IMR-90 (cell line): ENCODE measurements around the gene PDLIM1. TPM values are rescaled to one million over a fixed set of nuclear protein-coding genes. Genes with fewer than 3 reads are reported as not detected.

ENCODE experiments used
- ATAC-seq: fragments of 200-7000 bp; cut with Tn5 transposase; 2 replicates; pipeline ENCODE4 v1.9.1; 2020; ENCODE audit warnings: low read depth, mild to moderate bottlenecking, moderate library complexity
- BruUV-seq: library from RNA; stranded (reverse); fragments of 400-500 nt; replicated peaks from 2 replicates; lab custom pipeline; 2021; lab: Mats Ljungman, UMichigan
- CTCF ChIA-PET: fragments of 300-600 bp; formaldehyde crosslinking; extraction: SDS; loops from one replicate; lab custom pipeline; 2021; ENCODE audit warnings: antibody characterized with exemption; lab: Yijun Ruan, JAX
- POLR2A ChIA-PET: fragments of 300-600 bp; sonication (Branson Sonifier 250); formaldehyde crosslinking; loops from one replicate; lab custom pipeline; 2022; ENCODE audit warnings: antibody characterized with exemption; ENCODE audit not compliant: unreplicated experiment; lab: Charles Lee
- DNase-seq: peaks from one replicate; pipeline ENCODE4 v3.0.0; 2013
- H2AFZ ChIP-seq: replicated peaks from 2 replicates; pipeline ENCODE3; 2013; ENCODE audit warnings: low read length, mild to moderate bottlenecking; ENCODE audit not compliant: poor library complexity
- H2AK5ac ChIP-seq: 2 replicates; pipeline ENCODE4 v1.6.1; 2013; ENCODE audit warnings: low read depth, low read length, inconsistent platforms
- H2AK9ac ChIP-seq: replicated peaks from 2 replicates; pipeline ENCODE3; 2013; ENCODE audit warnings: mild to moderate bottlenecking, low read depth, low read length, moderate library complexity; ENCODE audit not compliant: poor library complexity
- H2BK120ac ChIP-seq: 2 replicates; pipeline ENCODE4 v1.6.1; 2013; ENCODE audit warnings: low read depth, low read length, inconsistent platforms
- H2BK15ac ChIP-seq: 3 replicates; pipeline ENCODE4 v1.6.1; 2013; ENCODE audit warnings: low read depth, low read length, inconsistent platforms
- H2BK20ac ChIP-seq: 2 replicates; pipeline ENCODE4 v1.6.1; 2013; ENCODE audit warnings: low read depth, mild to moderate bottlenecking, inconsistent platforms, low read length, moderate library complexity
- H2BK5ac ChIP-seq: 2 replicates; pipeline ENCODE4 v1.6.1; 2013; ENCODE audit warnings: mild to moderate bottlenecking, low read depth, low read length, inconsistent platforms; ENCODE audit not compliant: poor library complexity, severe bottlenecking
- H3K14ac ChIP-seq: replicated peaks from 2 replicates; pipeline ENCODE4 v1.6.1; 2013; ENCODE audit warnings: low read depth, low read length, inconsistent platforms
- H3K18ac ChIP-seq: 2 replicates; pipeline ENCODE4 v1.6.1; 2013; ENCODE audit warnings: low read depth, low read length, control low read depth
- H3K23ac ChIP-seq: 2 replicates; pipeline ENCODE4 v1.6.1; 2013; ENCODE audit warnings: low read depth, low read length, inconsistent platforms
- H3K27ac ChIP-seq: 2 replicates; pipeline ENCODE4 v1.5.1; 2013; ENCODE audit warnings: mild to moderate bottlenecking, control low read depth, low read length; ENCODE audit not compliant: insufficient read depth
- H3K27me3 ChIP-seq: 2 replicates; pipeline ENCODE4 v1.6.1; 2013; ENCODE audit warnings: low read length; ENCODE audit not compliant: control insufficient read depth, insufficient read depth
- H3K36me3 ChIP-seq: 2 replicates; pipeline ENCODE4 v1.6.1; 2013; ENCODE audit warnings: low read length, mixed read lengths; ENCODE audit not compliant: control insufficient read depth, insufficient read depth
- H3K4ac ChIP-seq: 2 replicates; pipeline ENCODE4 v1.6.1; 2013; ENCODE audit warnings: low read depth, low read length, inconsistent platforms
- H3K4me1 ChIP-seq: 2 replicates; pipeline ENCODE4 v1.6.1; 2013; ENCODE audit warnings: low read length, mixed read lengths; ENCODE audit not compliant: control insufficient read depth, insufficient read depth
- H3K4me2 ChIP-seq: 2 replicates; pipeline ENCODE4 v1.6.1; 2013; ENCODE audit warnings: low read depth, mild to moderate bottlenecking, control low read depth, low read length, moderate library complexity
- H3K4me3 ChIP-seq: 2 replicates; pipeline ENCODE4 v1.5.1; 2013; ENCODE audit warnings: low read depth, mild to moderate bottlenecking, control low read depth, low read length, moderate library complexity; ENCODE audit not compliant: insufficient read depth
- H3K56ac ChIP-seq: 2 replicates; pipeline ENCODE4 v1.6.1; 2013; ENCODE audit warnings: low read length, inconsistent platforms; ENCODE audit not compliant: insufficient read depth; ENCODE audit errors: extremely low read depth
- H3K79me1 ChIP-seq, 2 experiments: 2 replicates each; pipeline ENCODE4 v1.6.1; 2013; ENCODE audit warnings: low read length in 2 of 2, inconsistent platforms in 1 of 2, low read depth in 1 of 2
- H3K9ac ChIP-seq: 2 replicates; pipeline ENCODE4 v1.6.1; 2013; ENCODE audit warnings: low read depth, low read length, control low read depth
- H3K9me1 ChIP-seq: 2 replicates; pipeline ENCODE4 v1.6.1; 2013; ENCODE audit warnings: low read length, inconsistent platforms; ENCODE audit not compliant: insufficient read depth
- H3K9me3 ChIP-seq: 2 replicates; pipeline ENCODE4 v1.6.1; 2013; ENCODE audit warnings: low read length; ENCODE audit not compliant: control insufficient read depth, insufficient read depth
- H4K20me1 ChIP-seq: 2 replicates; pipeline ENCODE4 v1.6.1; 2013; ENCODE audit warnings: low read length, inconsistent platforms; ENCODE audit not compliant: insufficient read depth
- H4K5ac ChIP-seq: 2 replicates; pipeline ENCODE4 v1.6.1; 2013; ENCODE audit warnings: mild to moderate bottlenecking, low read depth, low read length, control low read depth
- H4K8ac ChIP-seq, 2 experiments: 2 replicates each; pipeline ENCODE4 v1.6.1; 2013; ENCODE audit warnings: low read depth in 2 of 2, low read length in 2 of 2, control low read depth in 1 of 2, inconsistent platforms in 1 of 2
- H4K91ac ChIP-seq: 2 replicates; pipeline ENCODE4 v1.6.1; 2013; ENCODE audit warnings: low read depth, low read length, inconsistent platforms; ENCODE audit not compliant: insufficient read depth
- FOS ChIP-seq: fragments of 150-350 bp; IDR thresholded peaks from 2 replicates; pipeline ENCODE4 v1.6.1; 2016; ENCODE audit warnings: low read depth, low read length
- MAFK ChIP-seq: IDR thresholded peaks from 2 replicates; pipeline ENCODE4 v1.6.1; 2012; ENCODE audit warnings: low read depth, low read length, improper control_type of control experiment
- NFE2L2 ChIP-seq: fragments of 150-350 bp; IDR thresholded peaks from 2 replicates; pipeline ENCODE4 v1.6.1; 2016; ENCODE audit warnings: low read depth, mild to moderate bottlenecking, low read length
- RFX5 ChIP-seq: IDR thresholded peaks from 2 replicates; pipeline ENCODE4 v1.8.0; 2012; ENCODE audit warnings: low read depth, mild to moderate bottlenecking, low read length, moderate library complexity
- WGBS, 2 experiments: methylation state at CpG; one replicate each; pipeline versions ENCODE4 v1.1.5 to v1.1.7; 2013; ENCODE audit warnings: missing lambda C conversion rate in 2 of 2; ENCODE audit not compliant: insufficient read length in 1 of 2; ENCODE audit errors: extremely low coverage in 2 of 2; 5-methylcytosine and 5-hydroxymethylcytosine counted together
- dilution Hi-C: fragments of 300-500 bp; cut with HindIII; formaldehyde crosslinking; loops from one replicate; pipeline ENCODE4 v1.14.3; 2018; ENCODE audit warnings: low sequenced_read_pairs; ENCODE audit not compliant: unreplicated experiment
- in situ Hi-C: fragments of 300-500 bp; cut with MboI; formaldehyde crosslinking; loops from 3 replicates; pipeline ENCODE4 v1.14.3; 2019; ENCODE audit warnings: low sequenced_read_pairs, inconsistent platforms, mixed read lengths
- intact Hi-C: fragments of 100-400 bp; cut with micrococcal nuclease; formaldehyde crosslinking; loops from 2 replicates; pipeline ENCODE4 v1.10.0; 2022
- polyA plus RNA-seq, 3 experiments: library from polyadenylated mRNA; depleted of rRNA; stranded (reverse); fragments of >200 nt; gene quantifications; 2 replicates each; pipeline ENCODE4 v1.2.3, GENCODE V29; 2012; ENCODE audit warnings: low replicate concordance in 1 of 3
- total RNA-seq: library from RNA; depleted of rRNA; stranded (reverse); fragments of >200 nt; gene quantifications from 2 replicates; pipeline ENCODE4 v1.2.3, GENCODE V29; 2012

PDLIM1 gene
- total and polyA plus RNA-seq, 2 of the 4 experiments (the other 2 are of a cell fraction): 30.1 to 187 TPM

- no TSS peak for BruUV-seq
- Histone ChIP-seq H4K91ac (no peak overlapping the region), H4K5ac (no peak overlapping the region), H2BK120ac (peak overlapping the region; percentile 12; the same call in 1 of the 2 replicates), H3K4me2 (peak overlapping the region; percentile 18; the same call in 1 of the 2 replicates), H3K27me3 (no peaks in the 10 kb centered on the region), H3K4me3 (no peak overlapping the region), H2AK9ac (no peak overlapping the region), H3K4me1 (peaks cover 32% of the 10 kb centered on the region), H3K36me3 (peaks cover 2% of the 10 kb centered on the region; the same call in 1 of the 2 replicates), H2BK5ac (peak overlapping the region; percentile 86), H3K9me1 (peaks cover 26% of the 10 kb centered on the region), H3K14ac (no peak overlapping the region), H3K79me1 (peaks cover 7 to 77% of the 10 kb centered on the region in 2 experiments), H4K20me1 (peaks cover 73% of the 10 kb centered on the region), H3K9me3 (no peaks in the 10 kb centered on the region), H2AFZ (no peak overlapping the region), H3K56ac (no peak overlapping the region), H4K8ac (no peak overlapping the region), H3K4ac (no peak overlapping the region), H2BK15ac (no peak overlapping the region; the same call in 2 of the 3 replicates), H2AK5ac (no peak overlapping the region; the same call in 1 of the 2 replicates), H3K23ac (no peak overlapping the region), H2BK20ac (no peak overlapping the region), H3K18ac (peak overlapping the region; percentile 51), H3K27ac (peak overlapping the region; percentile 89; the same call in 1 of the 2 replicates), H3K9ac (no peak overlapping the region)
- TF ChIP-seq MAFK (peak; percentile 61), FOS (peak; percentile 82), RFX5 (no peak), NFE2L2 (peak; percentile 23; the same call in 1 of the 2 replicates)
- peak; percentile 81 for DNase-seq
- POLR2A ChIA-PET: no interaction called here
- dilution Hi-C loops (no loop called here), in situ Hi-C loops (no loop called here), intact Hi-C loops (loop anchor here (1.0 to 5.0 kb wide), 3 partner anchors 8 to 83 kb away; no protein-coding TSS in a partner anchor)
- CTCF ChIA-PET: interaction anchor here (2.4 kb wide), 1 partner anchor 36 kb away, joined by 9 read pairs; no protein-coding TSS in a partner anchor
- peak; percentile 57 for ATAC-seq
- WGBS, 2 experiments: 100% methylated on average over 1 of the region's 4 CpGs
Measured at GRCh38 chr10:95279042-95279820, 11.6 kb downstream of the PDLIM1 start.
